Colon (tissue), 2 donors: Measurements from ENCODE around the gene TMEM131L.
A peak's percentile ranks its signal among the peaks of the same experiment; 100 is the strongest.
"Not testable (repeated sequence)": the region's sequence is repeated elsewhere in the genome, so short reads cannot be mapped to it uniquely, and the experiment has no call there.

ENCODE experiments used
- FAIRE-seq: peaks from 2 replicates; lab custom pipeline; 2012; peaks lifted over from hg19 to GRCh38; lab: Jason Lieb, UNC
- donor health status: control.
- donor health status: control.

Gene TMEM131L

GRCh38 chr4:153449338-153449737, 16.8 kb upstream of the TMEM131L start:
- FAIRE-seq, result no peak

- FAIRE-seq, result no peak
Observed at GRCh38 chr4:153450544-153450917, 15.6 kb upstream of the TMEM131L start.

- not testable (repeated sequence) for FAIRE-seq
Observed at GRCh38 chr4:153451145-153451544, 15.0 kb upstream of the TMEM131L start.

GRCh38 chr4:153451911-153452657, 14.1 kb upstream of the TMEM131L start:
- no peak for FAIRE-seq

GRCh38 chr4:153452658-153453378, 13.3 kb upstream of the TMEM131L start:
- FAIRE-seq, result no peak

GRCh38 chr4:153453402-153453801, 12.8 kb upstream of the TMEM131L start:
- no peak for FAIRE-seq

GRCh38 chr4:153458969-153459368, 7.2 kb upstream of the TMEM131L start:
- FAIRE-seq, result no peak

- FAIRE-seq, result not testable (repeated sequence)
Observed at GRCh38 chr4:153461549-153461948, 4.6 kb upstream of the TMEM131L start.

GRCh38 chr4:153464068-153464467, 2.1 kb upstream of the TMEM131L start:
- no peak for FAIRE-seq

GRCh38 chr4:153465140-153465539, 1.0 kb upstream of the TMEM131L start:
- no peak for FAIRE-seq

- FAIRE-seq, result no peak
Observed at GRCh38 chr4:153465615-153466080, 512 bp upstream of the TMEM131L start.

GRCh38 chr4:153466949-153467896, 1.1 kb downstream of the TMEM131L start:
- FAIRE-seq, result no peak

GRCh38 chr4:153467897-153468262, 1.7 kb downstream of the TMEM131L start:
- FAIRE-seq, result no peak

GRCh38 chr4:153468587-153468986, 2.4 kb downstream of the TMEM131L start:
- FAIRE-seq, result no peak

GRCh38 chr4:153469031-153469430, 2.9 kb downstream of the TMEM131L start:
- FAIRE-seq, result no peak

- not testable (repeated sequence) for FAIRE-seq
Observed at GRCh38 chr4:153471071-153471697, 5.0 kb downstream of the TMEM131L start.

- no peak for FAIRE-seq
Observed at GRCh38 chr4:153471698-153472093, 5.5 kb downstream of the TMEM131L start.

GRCh38 chr4:153472122-153473037, 6.2 kb downstream of the TMEM131L start:
- FAIRE-seq, result no peak

- FAIRE-seq, result no peak
Observed at GRCh38 chr4:153474251-153474650, 8.1 kb downstream of the TMEM131L start.

GRCh38 chr4:153476829-153477574, 10.8 kb downstream of the TMEM131L start:
- peak; percentile 5 for FAIRE-seq
